Activated T-cell treated with anti-CD3 and anti-CD28 coated beads, Interleukin-2, amount 50 U/mL, for 1 hour (primary cell): ENCODE measurements around the gene SLC6A19.

Source experiments
- DNase-seq: peaks from one replicate; pipeline ENCODE4 v3.0.0-alpha.2; 2020

The SLC6A19 gene

GRCh38 chr5:1181451-1182359 lies 19.7 kb upstream of the SLC6A19 start:
- no peak for DNase-seq

- DNase-seq: no peak
These were observed 19.1 kb upstream of the SLC6A19 start for GRCh38 chr5:1182360-1182632.

DNA sequence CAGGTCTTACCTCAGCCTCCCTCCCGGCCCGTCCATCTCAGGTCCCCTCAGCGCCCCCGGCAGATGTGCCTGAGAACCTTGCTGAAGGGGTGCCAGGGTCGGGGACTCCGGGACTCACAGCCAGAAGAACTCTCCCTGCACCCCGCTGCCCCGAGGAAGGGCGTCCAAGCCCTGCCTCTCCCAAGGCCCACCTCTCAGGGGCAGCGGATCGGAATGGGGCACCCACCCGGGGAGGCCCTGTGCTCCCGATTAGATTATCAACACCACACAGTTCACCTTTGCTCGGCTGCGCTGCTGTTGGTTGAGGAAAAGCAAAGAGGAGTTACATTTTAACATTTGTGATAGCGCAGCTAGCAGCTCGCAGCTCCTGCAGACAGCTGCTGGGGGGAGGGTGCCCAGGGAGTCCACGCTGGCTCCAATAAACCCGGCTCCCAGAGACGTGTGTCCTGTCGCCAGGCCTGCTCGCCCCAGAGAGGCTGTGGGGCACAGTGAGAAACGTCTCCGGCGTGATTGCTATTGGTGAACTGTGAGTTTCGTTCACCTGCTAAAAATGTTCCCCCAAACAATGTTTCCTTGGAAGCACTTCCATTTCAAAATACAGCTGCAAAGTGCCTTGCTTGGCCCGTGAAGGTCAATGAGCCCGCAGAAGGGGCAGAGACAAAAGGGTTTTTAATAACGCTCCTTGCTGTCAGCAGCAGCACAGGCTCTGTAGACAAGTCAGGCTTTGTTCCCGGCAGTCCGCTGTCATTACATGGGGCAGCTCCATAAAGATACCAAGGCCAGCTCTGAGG lies 18.6 kb upstream of the SLC6A19 start:
- DNase-seq: no peak

GRCh38 chr5:1183424-1184162 lies 17.8 kb upstream of the SLC6A19 start:
- no peak for DNase-seq

DNA sequence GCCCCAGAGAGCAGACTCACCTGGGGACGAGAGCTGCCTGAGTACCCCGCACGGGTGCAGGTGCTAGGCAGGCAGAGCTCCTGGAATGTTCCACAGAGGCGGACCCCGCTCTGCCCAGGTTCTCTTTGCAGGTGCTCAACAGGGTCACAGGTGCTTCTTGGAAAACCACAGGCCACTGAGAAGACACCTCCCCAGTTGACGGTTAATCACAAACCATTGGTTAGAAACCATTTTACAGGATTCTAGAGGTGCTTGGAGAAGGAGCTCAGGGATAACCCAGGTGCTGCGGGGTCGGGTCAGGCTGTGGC lies 17.3 kb upstream of the SLC6A19 start:
- DNase-seq: no peak

- DNase-seq: no peak
These were observed 16.9 kb upstream of the SLC6A19 start for GRCh38 chr5:1184481-1184880.

- no peak for DNase-seq
These were observed 16.3 kb upstream of the SLC6A19 start for GRCh38 chr5:1185038-1185627.

- DNase-seq: no peak
These were observed 15.6 kb upstream of the SLC6A19 start for GRCh38 chr5:1185629-1186350.

DNA sequence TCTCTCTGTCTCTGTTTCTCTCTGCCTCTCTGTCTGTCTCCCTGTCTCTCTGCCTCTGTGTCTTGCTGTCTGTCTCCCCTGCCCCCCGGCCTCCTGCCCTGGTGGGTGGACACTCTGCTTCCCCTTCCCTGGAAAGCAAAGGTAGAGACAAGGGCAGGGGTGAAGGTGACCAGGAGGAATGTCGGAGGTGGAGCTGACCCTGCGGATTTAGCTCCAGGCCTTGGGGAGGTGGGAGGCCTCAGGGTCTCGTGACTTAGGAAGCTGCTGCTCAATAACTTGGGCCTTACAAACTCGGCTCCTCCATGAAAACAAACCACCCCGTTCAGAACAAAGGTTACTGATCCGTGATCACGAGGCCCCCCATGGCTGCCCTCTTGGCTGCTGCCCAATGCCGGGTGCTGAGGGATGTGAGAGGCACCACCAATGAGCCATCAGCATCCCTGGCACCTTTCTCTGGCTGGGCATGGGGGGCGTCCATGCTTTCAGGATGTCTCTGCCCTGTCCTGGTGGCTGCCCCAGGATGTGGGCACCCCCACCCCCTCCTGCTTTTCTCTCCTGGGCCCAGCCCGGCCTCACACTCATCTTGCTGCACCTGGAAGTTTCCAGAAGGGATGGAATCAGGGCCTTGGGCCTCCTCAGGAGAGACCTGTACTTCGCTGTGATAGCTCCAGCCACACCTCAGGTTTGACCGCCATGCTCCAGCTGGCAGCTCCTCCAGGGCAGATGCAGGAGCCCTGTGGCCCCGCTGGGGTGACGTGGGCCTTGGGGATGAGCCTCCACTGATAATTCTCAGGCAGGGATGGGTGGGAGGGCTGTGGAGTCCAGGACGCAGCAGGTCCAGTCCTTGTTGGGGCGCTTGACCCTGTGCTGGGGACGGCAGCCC lies 14.8 kb upstream of the SLC6A19 start:
- no peak for DNase-seq

DNA sequence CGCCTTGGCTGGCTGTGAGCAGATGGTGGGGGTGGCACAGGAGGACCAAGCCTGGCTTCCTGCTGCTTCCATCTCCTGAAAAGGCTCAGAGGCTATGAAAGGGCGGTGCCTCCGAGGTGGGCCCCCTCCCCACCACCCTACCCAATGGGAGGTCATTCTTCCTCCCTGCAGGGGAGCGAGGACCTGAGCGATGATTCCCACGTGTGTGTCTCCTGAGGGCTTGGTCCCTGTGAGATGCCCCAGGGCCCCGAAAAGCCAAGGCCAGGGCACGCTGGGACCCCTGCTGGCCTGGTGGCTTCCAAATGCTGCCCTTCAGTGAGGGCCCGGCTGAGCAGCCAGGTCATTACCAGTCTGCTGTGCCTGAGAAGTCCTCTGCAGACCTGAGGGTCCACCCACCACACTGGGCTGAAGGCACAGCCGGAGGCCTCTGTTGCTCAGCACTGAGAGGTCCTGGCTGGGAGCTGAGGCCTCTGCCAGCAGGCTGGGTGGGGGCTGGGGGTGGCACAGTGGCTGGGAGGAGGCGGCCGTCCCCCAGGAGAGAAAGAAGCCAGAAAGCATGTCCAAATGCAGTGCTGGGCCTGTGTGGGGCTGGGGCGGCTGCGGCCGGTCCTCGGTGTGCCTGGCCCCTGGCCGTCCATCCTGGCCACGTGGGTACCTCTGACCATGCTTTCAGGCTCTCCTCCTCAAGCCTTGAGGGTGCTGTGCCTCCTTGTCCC lies 14.0 kb upstream of the SLC6A19 start:
- no peak for DNase-seq

DNA sequence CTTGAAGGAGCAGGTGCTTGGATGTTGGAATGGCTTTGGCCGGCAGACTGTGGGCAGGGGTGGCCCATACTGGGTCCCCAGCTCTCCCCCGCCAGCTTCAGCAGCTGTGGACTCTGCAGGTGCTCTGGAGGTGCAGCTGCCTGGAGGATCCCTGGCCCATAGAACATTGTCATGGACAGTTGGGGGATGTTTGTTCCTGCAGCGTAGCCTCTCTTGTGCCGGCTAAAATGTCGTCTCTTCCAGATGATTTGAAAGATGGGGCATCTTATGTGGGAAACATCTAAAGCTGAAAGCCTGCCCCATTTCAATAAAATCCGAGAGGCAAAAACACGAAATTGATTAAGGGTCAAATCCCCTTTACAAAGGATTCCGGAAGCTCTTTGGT lies 13.5 kb upstream of the SLC6A19 start:
- DNase-seq: no peak

GRCh38 chr5:1188464-1188863 lies 12.9 kb upstream of the SLC6A19 start:
- DNase-seq: no peak

GRCh38 chr5:1189269-1189668 lies 12.1 kb upstream of the SLC6A19 start:
- no peak for DNase-seq

GRCh38 chr5:1190278-1190677 lies 11.1 kb upstream of the SLC6A19 start:
- DNase-seq: no peak

DNA sequence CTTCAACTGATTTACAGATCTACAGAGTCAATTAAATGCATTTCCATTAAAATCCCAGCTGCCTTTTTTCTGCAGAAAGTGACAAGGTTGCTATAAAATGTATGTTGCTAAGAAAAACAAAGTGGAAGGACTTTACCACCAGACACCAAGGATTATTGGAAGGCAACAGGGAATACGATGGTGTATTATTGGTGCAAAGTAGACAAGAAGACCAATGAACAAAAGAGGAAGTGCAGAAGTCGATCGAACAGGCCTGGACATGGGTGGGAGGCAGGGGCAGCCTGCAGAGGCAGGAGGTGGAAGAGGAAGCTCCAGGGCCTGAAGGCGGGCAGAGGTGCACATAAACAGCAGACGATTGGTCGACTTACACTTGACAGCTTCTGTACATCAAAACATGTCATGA lies 10.6 kb upstream of the SLC6A19 start:
- no peak for DNase-seq

- no peak for DNase-seq
These were observed 8.3 kb upstream of the SLC6A19 start for GRCh38 chr5:1192971-1193590.

DNA sequence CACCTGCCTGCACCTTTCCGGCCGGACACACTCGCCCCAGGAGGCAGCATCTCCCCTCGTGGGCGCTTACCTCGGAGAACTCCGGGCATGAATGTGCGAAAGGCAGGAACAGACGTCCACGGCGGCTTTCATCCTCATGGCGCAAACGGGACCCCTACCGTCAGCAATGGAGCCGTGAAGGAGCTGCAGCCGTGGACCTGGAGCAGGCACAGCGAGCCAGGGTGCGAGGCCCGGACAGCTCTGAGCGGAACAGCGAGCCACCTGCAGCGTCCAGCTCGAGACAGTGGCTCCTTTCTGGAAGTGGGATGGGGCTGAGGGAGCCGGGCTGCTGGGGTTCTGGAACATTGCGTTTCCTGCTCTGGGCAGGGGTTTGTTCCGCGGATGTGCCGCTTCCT lies 7.8 kb upstream of the SLC6A19 start:
- no peak for DNase-seq

GRCh38 chr5:1194378-1194777 lies 7.0 kb upstream of the SLC6A19 start:
- no peak for DNase-seq

DNA sequence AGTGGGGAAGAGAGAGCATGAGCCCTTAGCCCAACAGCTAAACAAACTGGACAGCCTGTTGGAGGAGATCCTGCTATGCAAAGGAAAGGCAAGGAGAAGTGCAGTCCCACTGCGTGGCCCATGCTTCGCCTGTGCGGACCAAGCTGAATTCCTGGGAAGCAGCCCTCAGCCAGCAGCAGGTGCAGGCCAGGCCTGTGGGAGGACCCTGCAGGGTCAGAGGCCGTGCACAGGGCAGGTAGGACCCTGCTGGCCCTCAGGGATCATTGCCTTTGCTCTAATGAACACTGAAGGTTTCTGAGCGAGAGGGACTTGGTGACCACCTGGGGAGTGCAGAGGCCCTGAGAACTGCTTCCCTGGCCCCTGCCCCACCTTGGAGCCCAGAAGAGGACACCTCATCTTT lies 6.0 kb upstream of the SLC6A19 start:
- no peak for DNase-seq

- DNase-seq: no peak
These were observed 5.5 kb upstream of the SLC6A19 start for GRCh38 chr5:1195916-1196315.

DNA sequence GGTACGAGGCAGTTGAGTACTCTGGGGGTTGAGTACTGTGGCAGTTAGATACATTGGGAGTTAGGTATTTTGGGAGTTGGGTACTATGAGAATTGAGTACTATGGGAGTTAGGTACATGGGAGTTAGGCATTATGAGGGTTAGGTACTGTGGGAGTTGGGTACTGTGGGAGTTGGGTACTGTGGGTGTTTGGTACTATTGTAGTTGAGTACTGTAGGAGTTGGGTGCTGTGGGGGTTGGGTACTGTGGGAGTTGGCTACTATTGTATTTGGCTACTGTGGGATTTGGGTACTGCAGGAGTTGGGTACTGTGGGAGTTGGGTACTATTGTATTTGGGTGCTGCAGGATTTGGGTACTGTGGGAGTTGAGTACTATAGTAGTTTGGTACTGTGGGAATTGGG lies 4.8 kb upstream of the SLC6A19 start:
- DNase-seq: no peak
